Stimulated activated effector memory CD8-positive, alpha-beta T cell treated with anti-CD3 and anti-CD28 coated beads, Interleukin-12 subunit alpha, Interleukin-12 subunit beta, amount 100 ng/mL, for 72 hours (primary cell): Measurements from ENCODE around the gene SIVA1.
"Not testable (repeated sequence)": the region's sequence is repeated elsewhere in the genome, so short reads cannot be mapped to it uniquely, and the experiment has no call there.

Source experiments
- ATAC-seq: fragments of 150-1000 bp; cut with Tn5 transposase; 2 replicates; pipeline ENCODE4 v1.10.0; 2021
- DNase-seq, 2 donors: peaks; one replicate each; pipeline ENCODE4 v3.0.0; 2021 to 2022; ENCODE audit warnings: low spot score in 2 of 2
- H3K27ac Mint-ChIP-seq: one replicate; pipeline ENCODE4 v1.8.0; 2022; ENCODE audit warnings: mild to moderate bottlenecking, mixed read lengths
- H3K36me3 Mint-ChIP-seq: one replicate; pipeline ENCODE4 v1.8.0; 2022; ENCODE audit warnings: mild to moderate bottlenecking, mixed read lengths
- H3K4me1 Mint-ChIP-seq: one replicate; pipeline ENCODE4 v1.8.0; 2022; ENCODE audit warnings: mixed read lengths
- H3K4me3 Mint-ChIP-seq: one replicate; pipeline ENCODE4 v1.8.0; 2022; ENCODE audit warnings: mild to moderate bottlenecking, mixed read lengths
- H3K9me3 Mint-ChIP-seq: one replicate; pipeline ENCODE4 v1.8.0; 2022; ENCODE audit warnings: mixed read lengths

Gene SIVA1

DNA sequence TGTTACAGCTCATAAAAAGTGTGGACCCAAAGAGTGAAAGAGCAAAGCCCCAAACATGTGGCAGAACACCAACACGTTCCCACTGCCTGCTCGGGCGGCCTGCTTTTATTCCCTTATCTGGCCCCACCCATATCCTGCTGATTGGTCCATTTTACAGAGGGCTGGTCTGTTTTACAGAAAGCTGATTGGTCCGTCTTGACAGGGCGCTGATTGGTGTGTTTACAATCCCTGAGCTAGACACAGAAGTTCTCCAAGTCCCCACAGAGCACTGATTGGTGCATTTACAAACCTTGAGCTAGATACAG lies 2.2 kb upstream of the SIVA1 start:
- peak overlapping the region; percentile 14 for H3K4me3 Mint-ChIP-seq
- H3K9me3 Mint-ChIP-seq, DNase-seq, H3K27ac Mint-ChIP-seq, ATAC-seq: not testable (repeated sequence)
- H3K36me3 Mint-ChIP-seq, result peaks cover 19% of the 10 kb centered on the region
- peaks cover 39% of the 10 kb centered on the region for H3K4me1 Mint-ChIP-seq

DNA sequence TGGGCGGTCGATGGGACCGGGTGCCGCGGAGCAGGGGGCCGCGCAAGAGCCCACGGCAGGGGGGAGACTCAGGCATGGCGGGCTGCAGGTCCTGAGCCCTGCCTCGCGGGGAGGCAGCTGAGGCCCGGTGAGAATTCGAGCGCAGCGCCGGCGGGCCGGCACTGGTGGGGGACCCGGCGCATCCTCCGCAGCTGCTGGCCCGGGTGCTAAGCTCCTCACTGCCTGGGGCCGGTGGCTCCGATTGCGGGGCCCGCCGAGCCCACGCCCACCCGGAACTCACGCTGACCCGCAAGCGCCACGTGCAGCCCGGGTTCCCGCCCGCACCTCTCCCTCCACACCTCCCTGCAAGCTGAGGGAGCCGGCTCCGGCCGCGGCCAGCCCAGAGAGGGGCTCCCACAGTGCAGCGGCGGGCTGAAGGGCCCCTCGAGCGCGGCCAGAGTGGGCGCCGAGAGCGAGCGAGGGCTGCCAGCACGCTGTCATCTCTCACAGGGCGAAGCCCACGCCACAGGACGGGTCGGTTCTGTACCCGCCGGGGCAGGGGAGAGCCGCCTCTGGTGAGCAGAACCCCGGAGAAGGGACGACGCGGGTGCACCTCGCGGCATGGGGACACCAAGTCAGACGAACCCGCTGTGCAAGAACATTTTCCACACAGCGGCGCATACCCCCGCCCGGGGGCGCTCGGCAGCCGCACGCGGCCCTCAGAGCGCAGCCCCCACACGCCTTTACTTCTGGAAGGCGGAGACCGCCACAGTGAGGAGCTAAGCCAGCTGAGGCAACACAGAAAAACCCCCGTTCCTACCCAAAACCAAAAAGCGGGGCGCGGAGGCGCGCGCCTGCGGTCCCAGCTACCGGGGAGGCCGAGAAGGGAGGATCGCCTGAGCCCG lies 1.2 kb upstream of the SIVA1 start:
- DNase-seq (no peak), ATAC-seq (no peak)
- peaks cover 36% of the 10 kb centered on the region for H3K4me1 Mint-ChIP-seq
- peak overlapping the region; percentile 95 for H3K27ac Mint-ChIP-seq
- no peaks in the 10 kb centered on the region for H3K9me3 Mint-ChIP-seq
- H3K36me3 Mint-ChIP-seq, result peaks cover 29% of the 10 kb centered on the region
- H3K4me3 Mint-ChIP-seq, result peak overlapping the region; percentile 95

DNA sequence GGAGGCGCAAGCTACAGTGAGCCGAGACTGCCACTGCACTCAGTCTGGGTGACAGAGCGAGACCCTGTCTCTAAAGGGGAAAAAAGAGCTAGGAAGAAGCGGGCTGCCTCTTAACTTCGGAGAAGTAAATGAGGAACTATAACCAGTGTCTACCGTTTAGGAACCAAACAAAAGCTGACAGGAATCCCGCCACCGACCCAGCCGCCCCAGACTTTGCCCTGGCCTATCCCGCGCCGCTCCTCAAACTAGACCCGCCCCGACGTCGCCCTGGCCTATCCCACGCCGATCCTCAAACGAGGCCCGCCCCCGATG lies 568 bp upstream of the SIVA1 start:
- peak overlapping the region; percentile 95 for H3K27ac Mint-ChIP-seq
- H3K4me3 Mint-ChIP-seq, result peak overlapping the region; percentile 95
- peaks cover 36% of the 10 kb centered on the region for H3K4me1 Mint-ChIP-seq
- no peak for DNase-seq
- H3K9me3 Mint-ChIP-seq, result no peaks in the 10 kb centered on the region
- H3K36me3 Mint-ChIP-seq, result peaks cover 35% of the 10 kb centered on the region
- peak; percentile 3 for ATAC-seq

DNA sequence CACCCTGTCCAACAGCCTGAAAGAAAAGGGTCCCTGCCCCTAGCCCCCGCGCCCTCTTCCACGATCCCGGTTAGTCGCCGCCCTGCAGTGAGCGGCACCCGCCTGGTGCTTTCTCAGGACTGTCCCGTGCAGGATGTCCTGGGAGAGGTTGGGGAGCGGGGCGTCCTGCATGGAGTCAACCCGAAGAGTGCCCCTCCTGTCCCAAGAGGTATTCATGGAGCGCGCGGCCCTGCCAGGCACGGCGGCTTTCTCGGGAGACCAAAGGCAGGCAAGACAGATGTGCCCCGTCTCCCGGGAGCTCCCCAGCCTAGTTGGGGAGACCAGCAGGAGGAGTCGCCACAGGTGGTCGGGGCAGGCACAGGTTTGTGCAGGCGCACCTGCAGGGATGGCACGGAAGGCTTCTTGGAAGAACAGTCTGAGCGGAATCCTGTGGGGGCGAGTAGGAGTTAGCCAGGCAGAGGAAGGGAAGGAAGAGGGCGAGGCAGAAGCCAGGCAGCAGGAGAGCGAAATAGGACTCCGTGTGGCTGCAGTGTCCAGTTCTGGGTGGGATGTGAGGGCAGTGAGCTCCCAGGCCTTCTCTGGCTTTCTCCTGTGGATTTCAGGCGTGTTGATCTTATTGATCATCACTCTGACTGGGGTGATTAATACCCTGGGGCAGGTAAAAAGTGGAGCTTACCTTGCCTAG lies 723 bp downstream of the SIVA1 start:
- peaks cover 36% of the 10 kb centered on the region for H3K4me1 Mint-ChIP-seq
- peaks cover 48% of the 10 kb centered on the region for H3K36me3 Mint-ChIP-seq
- H3K4me3 Mint-ChIP-seq, result peak overlapping the region; percentile 95
- H3K27ac Mint-ChIP-seq, result peak overlapping the region; percentile 95
- H3K9me3 Mint-ChIP-seq, result no peaks in the 10 kb centered on the region
- DNase-seq (peak in 1 of 2 donors; percentile 60), ATAC-seq (no peak)

DNA sequence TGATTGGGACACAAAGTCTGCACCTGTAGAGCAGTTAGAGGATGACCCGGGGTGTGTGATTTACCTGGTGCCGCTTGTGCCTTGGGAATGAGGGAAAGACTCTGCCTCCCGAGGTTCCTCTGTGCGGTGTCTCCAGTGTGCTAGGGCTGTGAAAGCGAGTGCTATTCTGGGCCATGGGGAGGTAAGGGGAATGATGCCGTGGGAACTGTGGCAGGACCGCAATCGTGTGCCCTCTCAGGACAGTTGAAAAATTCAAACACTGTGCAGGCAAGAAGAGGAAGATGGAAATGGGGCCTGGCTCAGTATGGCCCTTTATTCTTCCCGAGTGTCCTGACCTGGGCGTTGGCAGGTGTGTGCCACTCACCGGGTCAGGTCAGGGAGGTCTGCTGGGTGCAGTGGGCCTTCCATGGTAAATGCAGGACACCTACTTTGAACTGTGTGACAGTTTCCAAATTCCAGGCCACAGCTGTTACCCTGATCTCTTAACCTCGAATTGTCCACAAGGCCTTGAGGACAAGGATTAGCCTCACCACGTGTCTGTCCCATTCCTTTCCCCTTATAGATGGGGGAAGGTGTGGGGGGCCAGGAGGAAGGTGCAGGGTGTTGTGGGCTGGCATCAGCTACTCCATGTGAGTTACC lies 1.4 kb downstream of the SIVA1 start:
- peaks cover 54% of the 10 kb centered on the region for H3K36me3 Mint-ChIP-seq
- ATAC-seq, result no peak

DNA sequence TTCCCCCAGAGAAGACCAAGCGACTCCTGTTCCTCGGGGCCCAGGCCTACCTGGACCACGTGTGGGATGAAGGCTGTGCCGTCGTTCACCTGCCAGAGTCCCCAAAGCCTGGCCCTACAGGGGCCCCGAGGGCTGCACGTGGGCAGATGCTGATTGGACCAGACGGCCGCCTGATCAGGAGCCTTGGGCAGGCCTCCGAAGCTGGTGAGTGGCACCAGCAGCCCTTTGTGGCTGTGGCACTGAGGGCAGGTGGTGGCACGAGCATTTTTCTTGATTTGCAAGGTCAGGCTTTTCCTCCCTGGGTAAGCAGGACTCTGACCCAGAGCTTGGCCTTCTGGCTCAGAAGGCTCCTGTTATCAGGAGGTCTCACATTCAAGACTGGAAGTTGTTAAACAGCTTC lies 2.7 kb downstream of the SIVA1 start:
- H3K4me1 Mint-ChIP-seq, result peaks cover 30% of the 10 kb centered on the region
- H3K27ac Mint-ChIP-seq, result peak overlapping the region; percentile 76
- no peak for DNase-seq
- no peak overlapping the region for H3K4me3 Mint-ChIP-seq
- no peaks in the 10 kb centered on the region for H3K9me3 Mint-ChIP-seq
- H3K36me3 Mint-ChIP-seq, result peaks cover 67% of the 10 kb centered on the region
- ATAC-seq, result no peak

More for the DNA sequence above, 1.4 kb downstream of the SIVA1 start:
- peak overlapping the region; percentile 95 for H3K4me3 Mint-ChIP-seq
- no peaks in the 10 kb centered on the region for H3K9me3 Mint-ChIP-seq
- H3K4me1 Mint-ChIP-seq, result peaks cover 31% of the 10 kb centered on the region
- peak overlapping the region; percentile 95 for H3K27ac Mint-ChIP-seq
- DNase-seq, result no peak

DNA sequence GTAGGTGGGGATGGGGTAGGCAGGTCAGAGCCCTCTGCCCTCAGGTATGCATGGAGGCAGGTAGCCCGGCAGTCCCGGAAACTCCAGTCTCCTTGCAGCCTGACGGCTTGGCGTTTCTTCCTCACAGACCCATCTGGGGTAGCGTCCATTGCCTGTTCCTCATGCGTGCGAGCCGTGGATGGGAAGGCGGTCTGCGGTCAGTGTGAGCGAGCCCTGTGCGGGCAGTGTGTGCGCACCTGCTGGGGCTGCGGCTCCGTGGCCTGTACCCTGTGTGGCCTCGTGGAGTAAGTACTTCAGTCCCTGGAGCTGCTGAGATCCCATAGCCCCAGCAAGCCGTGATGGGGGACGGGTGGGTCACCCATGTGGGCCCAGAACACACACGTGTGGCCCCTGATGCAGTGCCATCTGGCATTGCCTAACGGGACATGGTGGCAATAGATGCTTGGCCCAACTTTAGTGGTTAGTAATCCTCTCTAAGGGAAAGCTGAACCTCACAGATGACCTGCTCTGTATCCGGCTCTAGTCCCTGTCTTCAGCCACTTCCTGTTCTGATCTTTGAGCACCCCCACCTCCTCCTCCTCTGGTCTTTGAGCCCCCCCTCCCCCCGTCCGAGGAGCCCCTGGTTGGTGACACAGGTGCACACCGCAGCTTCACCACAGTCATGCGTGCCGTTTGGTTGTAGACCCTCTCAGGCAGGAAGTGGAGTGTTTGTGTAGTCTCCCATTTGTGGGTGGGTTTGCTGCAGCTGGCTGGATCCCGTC lies 3.7 kb downstream of the SIVA1 start:
- no peak overlapping the region for H3K4me3 Mint-ChIP-seq
- no peak for ATAC-seq
- no peaks in the 10 kb centered on the region for H3K9me3 Mint-ChIP-seq
- peaks cover 38% of the 10 kb centered on the region for H3K4me1 Mint-ChIP-seq
- DNase-seq, result no peak
- peaks cover 78% of the 10 kb centered on the region for H3K36me3 Mint-ChIP-seq
- peak overlapping the region; percentile 67 for H3K27ac Mint-ChIP-seq

DNA sequence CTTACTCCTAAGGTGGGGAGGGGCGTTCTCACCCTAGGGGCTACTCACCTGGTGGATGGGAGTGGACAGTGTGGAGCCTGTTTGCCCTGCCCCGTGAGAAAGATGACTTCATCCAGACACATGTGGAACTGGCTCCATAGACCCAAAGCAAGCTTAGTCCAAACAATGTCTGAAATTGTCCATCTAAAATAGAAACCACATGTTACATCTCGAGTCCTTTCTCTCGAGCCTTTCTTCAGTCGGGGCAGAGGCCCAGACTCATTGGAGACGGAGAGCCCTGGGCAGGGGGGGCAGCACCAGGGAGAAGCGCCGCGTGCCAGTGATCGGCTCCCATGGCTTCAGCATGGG lies 4.3 kb downstream of the SIVA1 start:
- Mint-ChIP-seq H3K36me3 (peaks cover 83% of the 10 kb centered on the region), H3K27ac (peak overlapping the region; percentile 67)
- no peak for DNase-seq

DNA sequence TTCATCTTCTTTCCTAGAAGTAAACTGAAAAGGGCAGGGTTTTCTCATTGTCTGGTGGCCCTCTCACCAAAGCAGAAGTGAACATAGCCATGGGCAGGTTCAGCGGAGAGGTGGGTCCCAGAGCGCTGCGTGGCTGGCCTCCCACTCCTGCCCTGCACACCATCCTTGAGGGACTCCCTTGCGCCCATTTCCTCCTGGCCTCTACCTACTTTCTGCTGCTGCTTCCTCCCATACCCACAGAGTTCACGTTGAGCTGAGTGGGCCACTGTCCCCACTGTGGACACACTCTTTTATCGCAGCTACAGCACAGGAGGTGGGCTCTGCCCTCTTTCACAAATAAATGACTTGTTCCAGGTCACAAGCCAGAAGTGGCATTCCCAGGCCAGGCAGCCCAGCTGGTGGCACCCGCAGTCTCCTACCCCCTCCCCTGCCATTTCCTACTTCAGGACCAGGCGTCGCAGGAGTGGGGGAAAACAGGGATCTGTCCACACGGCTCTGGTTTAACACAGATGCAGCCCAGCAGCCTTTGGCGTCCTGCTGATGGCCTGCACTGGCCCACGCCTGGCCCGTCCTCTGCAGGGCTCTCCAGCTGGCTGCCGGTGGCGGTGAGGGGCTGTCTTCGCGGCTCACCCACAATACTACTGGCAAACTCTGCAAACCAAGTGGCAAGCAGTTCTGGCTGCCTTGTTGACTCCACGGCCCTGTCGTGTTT lies 4.9 kb downstream of the SIVA1 start:
- Mint-ChIP-seq H3K4me1 (peaks cover 38% of the 10 kb centered on the region), H3K4me3 (no peak overlapping the region), H3K36me3 (peaks cover 84% of the 10 kb centered on the region), H3K9me3 (no peaks in the 10 kb centered on the region), H3K27ac (no peak overlapping the region)
- no peak for DNase-seq
- ATAC-seq, result no peak

More for the DNA sequence above, 4.3 kb downstream of the SIVA1 start:
- H3K4me3 Mint-ChIP-seq, result no peak overlapping the region
- ATAC-seq, result no peak
- peaks cover 38% of the 10 kb centered on the region for H3K4me1 Mint-ChIP-seq
- no peaks in the 10 kb centered on the region for H3K9me3 Mint-ChIP-seq

DNA sequence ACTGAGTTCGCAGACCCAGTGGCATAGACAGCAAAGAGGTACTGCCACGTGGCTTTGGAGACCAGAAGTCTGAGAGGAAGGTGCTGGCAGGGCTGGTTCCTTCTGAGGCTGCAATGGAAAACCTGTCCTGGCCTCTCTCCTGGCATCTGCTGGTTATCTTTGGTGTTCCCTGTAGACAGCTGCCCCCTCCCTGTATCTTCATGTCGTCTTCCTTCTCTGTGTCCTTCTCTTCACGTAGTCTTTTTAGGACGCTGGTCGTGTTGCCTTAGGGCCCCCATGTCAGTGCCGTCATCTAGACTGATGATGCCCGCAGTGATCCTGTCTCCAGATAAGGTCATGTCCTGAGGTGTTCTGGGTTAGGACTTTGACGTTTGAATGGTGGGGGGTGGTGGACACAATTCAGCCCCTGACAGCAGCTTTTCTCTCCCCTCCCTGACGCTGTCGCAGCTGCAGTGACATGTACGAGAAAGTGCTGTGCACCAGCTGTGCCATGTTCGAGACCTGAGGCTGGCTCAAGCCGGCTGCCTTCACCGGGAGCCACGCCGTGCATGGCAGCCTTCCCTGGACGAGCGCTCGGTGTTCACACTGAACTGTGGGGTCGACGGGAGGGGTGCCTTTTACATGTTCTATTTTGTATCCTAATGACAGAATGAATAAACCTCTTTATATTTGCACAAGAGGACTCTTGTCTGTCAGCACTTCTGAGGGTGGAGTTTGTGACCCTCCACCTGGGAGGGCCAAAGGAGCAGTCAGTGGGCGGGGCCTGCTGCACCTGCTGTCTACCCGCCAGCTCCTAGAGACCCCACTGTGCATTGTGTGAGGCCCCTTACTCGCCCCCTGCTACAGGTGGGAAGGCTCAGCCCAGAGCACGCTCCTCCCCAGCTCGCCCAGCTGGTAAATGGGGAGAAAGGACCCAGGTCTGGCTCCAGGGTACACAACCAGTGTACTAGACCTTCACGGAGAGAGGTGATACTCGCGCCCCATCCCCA lies 6.3 kb downstream of the SIVA1 start:
- H3K9me3 Mint-ChIP-seq, result no peaks in the 10 kb centered on the region
- ATAC-seq, result no peak
- DNase-seq, result no peak
- H3K27ac Mint-ChIP-seq, result peak overlapping the region; percentile 52
- H3K4me3 Mint-ChIP-seq, result no peak overlapping the region
- H3K4me1 Mint-ChIP-seq, result peaks cover 29% of the 10 kb centered on the region
- H3K36me3 Mint-ChIP-seq, result peaks cover 81% of the 10 kb centered on the region

DNA sequence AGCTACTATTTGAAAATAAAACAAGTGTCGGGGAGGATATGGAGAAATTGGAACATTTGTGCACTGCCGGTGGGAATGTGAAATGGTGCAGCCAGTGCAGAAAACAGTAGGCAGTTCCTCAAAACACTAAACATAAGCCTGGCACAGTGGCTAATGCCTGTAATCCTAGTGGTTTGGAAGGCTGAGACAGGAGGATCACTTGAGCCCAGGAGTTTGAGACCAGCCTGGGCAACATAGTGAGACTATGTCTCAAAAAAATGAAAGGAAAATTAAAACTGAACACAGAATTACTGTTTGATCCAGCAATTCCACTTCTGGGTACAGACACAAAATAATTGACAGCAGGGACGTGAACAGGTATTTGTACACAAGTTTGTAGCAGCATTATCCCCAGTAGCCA lies 12.6 kb downstream of the SIVA1 start:
- Mint-ChIP-seq H3K9me3 (no peaks in the 10 kb centered on the region), H3K4me3 (no peak overlapping the region), H3K36me3 (peaks cover 46% of the 10 kb centered on the region), H3K27ac (no peak overlapping the region), H3K4me1 (peaks cover 20% of the 10 kb centered on the region)
- DNase-seq (no peak), ATAC-seq (no peak)

DNA sequence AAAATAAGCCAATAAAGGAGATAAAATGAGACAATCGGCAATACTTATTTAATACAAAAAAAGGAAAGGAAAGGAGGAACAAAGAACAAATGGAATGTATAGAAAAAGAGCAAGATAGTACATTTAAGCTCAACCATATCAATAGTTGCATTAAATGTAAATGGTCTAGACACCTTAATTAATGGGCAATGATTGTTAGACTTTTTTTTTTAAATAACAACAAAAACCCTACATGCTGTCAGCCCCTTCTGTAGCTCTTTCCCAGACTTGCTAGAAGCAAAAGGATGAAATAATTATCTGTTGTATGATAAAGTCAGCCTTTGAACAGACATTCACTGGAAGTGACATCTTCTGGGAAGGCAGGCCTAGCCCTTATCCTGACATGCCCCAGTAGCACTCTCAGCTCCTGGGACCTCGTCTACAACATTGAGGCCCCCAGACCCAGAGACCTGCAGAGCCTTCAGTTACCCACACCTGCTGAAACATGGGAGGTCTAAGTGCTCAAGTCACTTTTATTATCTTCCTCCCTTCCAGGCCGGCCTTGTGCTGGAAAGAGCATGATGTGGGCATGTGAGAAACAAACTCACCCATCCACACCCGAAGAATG lies 13.4 kb downstream of the SIVA1 start:
- DNase-seq (no peak), ATAC-seq (no peak)
- H3K9me3 Mint-ChIP-seq, result no peaks in the 10 kb centered on the region
- no peak overlapping the region for H3K27ac Mint-ChIP-seq
- H3K36me3 Mint-ChIP-seq, result peaks cover 46% of the 10 kb centered on the region
- peaks cover 12% of the 10 kb centered on the region for H3K4me1 Mint-ChIP-seq
- H3K4me3 Mint-ChIP-seq, result no peak overlapping the region

DNA sequence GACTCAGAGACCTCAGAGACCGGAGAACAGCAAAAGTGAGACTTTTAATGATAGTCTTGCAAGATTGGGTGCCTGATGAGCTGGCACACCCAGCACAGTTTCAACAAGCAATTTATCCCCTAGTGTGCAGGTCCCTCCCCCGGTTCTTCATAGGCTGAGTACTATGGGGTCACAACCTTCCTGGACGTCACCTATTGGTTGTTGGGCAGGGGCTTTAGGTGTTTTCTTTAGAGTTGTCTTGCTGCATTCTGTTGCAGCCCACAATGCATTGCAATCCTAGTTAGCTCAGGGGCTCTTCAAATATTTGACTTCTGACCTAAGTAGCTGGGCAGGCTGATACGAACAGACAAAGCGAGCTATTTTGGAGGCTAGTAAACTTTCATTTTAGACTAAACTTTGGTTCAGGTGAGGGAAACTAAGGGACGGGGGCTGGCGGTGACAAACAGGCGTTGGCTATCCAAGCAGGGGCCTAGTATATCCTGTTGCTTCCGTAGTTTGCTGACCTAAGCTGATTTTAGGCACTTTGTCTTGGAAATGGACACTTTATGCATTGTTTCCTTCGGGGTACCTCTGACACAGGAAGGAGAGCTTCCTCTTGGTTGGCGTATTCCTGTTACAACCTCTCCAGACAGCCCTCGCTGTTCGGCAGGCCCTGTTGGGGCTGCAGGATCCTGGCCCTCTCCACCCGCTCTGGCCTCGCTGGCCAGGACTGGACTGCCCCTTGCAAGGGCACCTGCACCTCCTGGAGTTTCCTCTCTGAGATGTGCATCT lies 14.1 kb downstream of the SIVA1 start:
- H3K9me3 Mint-ChIP-seq, result no peaks in the 10 kb centered on the region
- H3K27ac Mint-ChIP-seq, result no peak overlapping the region
- peaks cover 46% of the 10 kb centered on the region for H3K36me3 Mint-ChIP-seq

More for the DNA sequence above, 14.1 kb downstream of the SIVA1 start:
- DNase-seq, result no peak
- Mint-ChIP-seq H3K4me3 (no peak overlapping the region), H3K4me1 (peaks cover 11% of the 10 kb centered on the region)
- no peak for ATAC-seq
